Kidney (tissue), 22 donors: ENCODE measurements around the gene HOXB5. TPM values are rescaled to one million over a fixed set of nuclear protein-coding genes. Genes with fewer than 3 reads are reported as not detected.

Experiments used
- DNase-seq, 5 donors: peaks; one replicate each; pipeline ENCODE4 v3.0.0-alpha.2; 2013 to 2020
- FAIRE-seq: peaks from 2 replicates; lab custom pipeline; 2012; peaks lifted over from hg19 to GRCh38; lab: Jason Lieb, UNC
- H3K27ac ChIP-seq, 2 donors: one replicate each; pipeline ENCODE4 v1.7.0; 2013; ENCODE audit warnings: low read depth in 2 of 2, low read length in 2 of 2, inconsistent platforms in 1 of 2
- H3K27me3 ChIP-seq: one replicate; pipeline ENCODE4 v1.7.1; 2013; ENCODE audit warnings: low read length, inconsistent platforms; ENCODE audit not compliant: control insufficient read depth, insufficient read depth
- H3K36me3 ChIP-seq, 3 donors: one replicate each; pipeline versions ENCODE4 v1.7.0 to v1.7.1; 2013; ENCODE audit warnings: low read length in 3 of 3, control low read depth in 1 of 3, inconsistent platforms in 1 of 3; ENCODE audit not compliant: insufficient read depth in 3 of 3, control insufficient read depth in 2 of 3
- H3K4me1 ChIP-seq, 3 donors: one replicate each; pipeline versions ENCODE4 v1.7.0 to v1.7.1; 2013; ENCODE audit warnings: low read length in 3 of 3, inconsistent platforms in 1 of 3, low read depth in 1 of 3; ENCODE audit not compliant: control insufficient read depth in 2 of 3, insufficient read depth in 2 of 3
- H3K4me3 ChIP-seq, 3 donors: one replicate each; pipeline versions ENCODE4 v1.7.0 to v1.8.1; 2013; ENCODE audit warnings: low read length in 3 of 3, control low read depth in 1 of 3, inconsistent platforms in 1 of 3
- H3K9ac ChIP-seq, 3 donors: one replicate each; pipeline versions ENCODE4 v1.7.0 to v1.7.1; 2013; ENCODE audit warnings: low read length in 3 of 3, control low read depth in 1 of 3, inconsistent platforms in 1 of 3
- H3K9me3 ChIP-seq, 3 donors: one replicate each; pipeline versions ENCODE4 v1.7.0 to v1.7.1; 2013; ENCODE audit warnings: low read length in 3 of 3, control low read depth in 1 of 3, inconsistent platforms in 1 of 3; ENCODE audit not compliant: control insufficient read depth in 2 of 3, insufficient read depth in 1 of 3
- CTCF ChIP-seq: IDR thresholded peaks from 3 replicates; pipeline ENCODE4 v1.5.1; 2012; ENCODE audit warnings: mild to moderate bottlenecking, moderate library complexity, borderline replicate concordance; ENCODE audit not compliant: insufficient read depth; ENCODE audit errors: extremely low read depth
- intact Hi-C: fragments of 100-400 bp; cut with DNase I; formaldehyde crosslinking; loops from one replicate; pipeline ENCODE4 v1.11.1; 2022
- long read RNA-seq, 10 donors: library from polyadenylated mRNA in 1 of 10; unstranded in 1 of 10; transcript quantifications; one replicate each; pipeline ENCODE4 v2.0.0 and lab custom pipeline, GENCODE V29; 2021 to 2026
- polyA plus RNA-seq: library from polyadenylated mRNA; stranded (reverse); fragments of 350-450 nt; fragmentation: Illumina TruSeq; extraction: RNeasy Lipid Tissue Mini Kit (QIAGEN cat#74804); gene quantifications from one replicate; pipeline ENCODE4 v1.2.3, GENCODE V29; 2014; ENCODE audit warnings: low read depth, low replicate concordance; ENCODE audit not compliant: insufficient read depth
- total RNA-seq: library from RNA; stranded (reverse); fragmentation: NEBNext Ultra II Directional; extraction: Animal tissue kit (Norgen Biotek cat#: 25700); gene quantifications from one replicate; pipeline ENCODE4 v1.2.1, GENCODE V29; 2021
- donor health status: control.
- donor health status: control.
- donor health status: control.
- donor health status: control.
- donor health status: control.
- donor health status: DM: yes; HTN: yes; CAD: no.
- donor health status: Normal renal cell carcinoma (clear cell type).

Gene HOXB5
- total RNA-seq (27.0 TPM), polyA plus RNA-seq (12.3 TPM)
- long read RNA-seq, donor 1, transcript HOXB5-201 (2 exons, 2,041 nt), result major isoform, 11 of 11 reads
- long read RNA-seq, donor 1, partial matches to known transcripts, result 0 of 11 reads
- long read RNA-seq, donor 1, other reads (novel, unspliced or antisense), result 0 of 11 reads
- long read RNA-seq, donor 2, transcript HOXB5-201 (2 exons, 2,041 nt), result major isoform, 12 of 12 reads
- long read RNA-seq, donor 2, partial matches to known transcripts, result 0 of 12 reads
- long read RNA-seq, donor 2, other reads (novel, unspliced or antisense), result 0 of 12 reads
- long read RNA-seq, donor 3, transcript HOXB5-201 (2 exons, 2,041 nt), result major isoform, 10 of 10 reads
- long read RNA-seq, donor 3, partial matches to known transcripts, result 0 of 10 reads
- long read RNA-seq, donor 3, other reads (novel, unspliced or antisense), result 0 of 10 reads
- long read RNA-seq, donor 4, transcript HOXB5-201 (2 exons, 2,041 nt), result major isoform, 10 of 10 reads
- long read RNA-seq, donor 4, partial matches to known transcripts, result 0 of 10 reads
- long read RNA-seq, donor 4, other reads (novel, unspliced or antisense), result 0 of 10 reads
- long read RNA-seq, donor 5, result 0 reads
- long read RNA-seq, donor 6, partial matches to known transcripts, result 0 of 4 reads
- long read RNA-seq, donor 6, other reads (novel, unspliced or antisense), result 0 of 4 reads
- long read RNA-seq, donor 7, transcript HOXB5-201 (2 exons, 2,041 nt), result major isoform, 6 of 7 reads
- long read RNA-seq, donor 7, partial matches to known transcripts, result 0 of 7 reads
- long read RNA-seq, donor 7, other reads (novel, unspliced or antisense), result 1 of 7 reads
- long read RNA-seq, donor 8, transcript HOXB5-201 (2 exons, 2,041 nt), result major isoform, 15 of 15 reads
- long read RNA-seq, donor 8, partial matches to known transcripts, result 0 of 15 reads
- long read RNA-seq, donor 8, other reads (novel, unspliced or antisense), result 0 of 15 reads
- long read RNA-seq, donor 9, transcript HOXB5-201 (2 exons, 2,041 nt), result major isoform, 5 of 5 reads
- long read RNA-seq, donor 9, partial matches to known transcripts, result 0 of 5 reads
- long read RNA-seq, donor 9, other reads (novel, unspliced or antisense), result 0 of 5 reads
- long read RNA-seq, donor 10, transcript HOXB5-201 (2 exons, 2,041 nt), result major isoform, 10 of 10 reads
- long read RNA-seq, donor 10, partial matches to known transcripts, result 0 of 10 reads
- long read RNA-seq, donor 10, other reads (novel, unspliced or antisense), result 0 of 10 reads

- no peak for FAIRE-seq
- peak within 1 kb of the TSS; percentile 45 to 78 (median 61) for H3K9ac ChIP-seq
- peaks cover 0 to 8% (median 0%) of the 10 kb centered on the region in 3 donors for H3K4me1 ChIP-seq
Measured at GRCh38 chr17:48593126-48593829, at the start of gene HOXB5. HOXB5 (minus strand) TSS chr17:48593779; CDS start chr17:48593682, 97 bp downstream.

GRCh38 chr17:48642843-48643696, 49.5 kb upstream of the HOXB5 start:
- no peaks in the 10 kb centered on the region for H3K36me3 ChIP-seq
- DNase-seq, result peak in 1 of 5 donors; percentile 29
- no peak overlapping the region for H3K27ac ChIP-seq
- no peak for TF ChIP-seq CTCF
- H3K4me1 ChIP-seq, result peaks cover 0 to 4% (median 0%) of the 10 kb centered on the region in 3 donors
- H3K4me3 ChIP-seq, result no peak overlapping the region
- no peak for FAIRE-seq
- H3K9me3 ChIP-seq, result no peaks in the 10 kb centered on the region
- intact Hi-C loops, result no loop called here
- H3K9ac ChIP-seq, result no peak overlapping the region
- H3K27me3 ChIP-seq, result peaks cover 42% of the 10 kb centered on the region

More at GRCh38 chr17:48593126-48593829, at the start of gene HOXB5:
- Histone ChIP-seq H3K4me3 (peak within 1 kb of the TSS; percentile 49 to 69 (median 67)), H3K27ac (peak within 1 kb of the TSS; percentile 92 to 93), H3K9me3 (no peaks in the 10 kb centered on the region), H3K36me3 (peaks cover 0 to 12% (median 3%) of the 10 kb centered on the region in 3 donors), H3K27me3 (no peaks in the 10 kb centered on the region)
- intact Hi-C loops, result loop anchor here (10.0 kb wide), 1 partner anchor 258 kb away; no protein-coding TSS in a partner anchor
- peak in 4 of 5 donors; percentile 66 to 80 (median 78) for DNase-seq
- no peak for TF ChIP-seq CTCF
